Spleen (tissue), 11 donors: Measurements from ENCODE around the gene IKZF4. TPM values are rescaled to one million over a fixed set of nuclear protein-coding genes. Genes with fewer than 3 reads are reported as not detected.
A peak's percentile ranks its signal among the peaks of the same experiment; 100 is the strongest.
"Not testable (repeated sequence)": the region's sequence is repeated elsewhere in the genome, so short reads cannot be mapped to it uniquely, and the experiment has no call there.

ENCODE experiments used
- DNase-seq: peaks from one replicate; pipeline ENCODE4 v3.0.0-alpha.2; 2020
- H3K27ac ChIP-seq, 8 donors: fragments of 200-600 bp; sonication (generic) in 7 of 8; 1 replicate in 4 of 8; 2 replicates in 4 of 8; pipeline versions ENCODE4 v1.5.0 to v1.8.0; 2016 to 2021; ENCODE audit warnings: inconsistent platforms in 4 of 8, mild to moderate bottlenecking in 4 of 8, moderate library complexity in 1 of 8
- H3K27me3 ChIP-seq, 7 donors: fragments of 200-600 bp; sonication (generic) in 6 of 7; replicated peaks in 1 of 7; 1 replicate in 4 of 7; 2 replicates in 3 of 7; pipeline versions ENCODE4 v1.5.0 to v1.8.0; 2016 to 2021; ENCODE audit warnings: inconsistent platforms in 3 of 7, mild to moderate bottlenecking in 1 of 7
- H3K36me3 ChIP-seq, 6 donors: fragments of 200-600 bp; sonication (generic) in 5 of 6; 1 replicate in 4 of 6; 2 replicates in 2 of 6; pipeline versions ENCODE4 v1.5.0 to v1.8.0; 2016 to 2021; ENCODE audit warnings: inconsistent platforms in 2 of 6
- H3K4me1 ChIP-seq, 6 donors: fragments of 200-600 bp; sonication (generic) in 5 of 6; 1 replicate in 3 of 6; 2 replicates in 3 of 6; pipeline versions ENCODE4 v1.5.0 to v1.8.0; 2016 to 2021; ENCODE audit warnings: inconsistent platforms in 3 of 6
- H3K4me3 ChIP-seq, 8 donors: fragments of 200-600 bp; sonication (generic) in 7 of 8; 1 replicate in 4 of 8; 2 replicates in 4 of 8; pipeline versions ENCODE4 v1.5.0 to v1.8.0; 2016 to 2021; ENCODE audit warnings: inconsistent platforms in 4 of 8, mild to moderate bottlenecking in 4 of 8, moderate library complexity in 2 of 8
- H3K9me3 ChIP-seq, 8 donors: fragments of 200-600 bp; sonication (generic) in 7 of 8; 1 replicate in 4 of 8; 2 replicates in 4 of 8; pipeline versions ENCODE4 v1.5.0 to v1.8.0; 2016 to 2021; ENCODE audit warnings: inconsistent platforms in 4 of 8
- CTCF ChIP-seq, 11 experiments: fragments of 200-600 bp in 7 of 11; fragments of 450-650 bp in 4 of 11; sonication (generic) in 4 of 11; IDR thresholded peaks in 8 of 11; conservative IDR thresholded peaks in 3 of 11; 1 replicate in 7 of 11; 2 replicates in 4 of 11; pipeline versions ENCODE4 v1.4.0 to v1.8.0; 2016 to 2021; ENCODE audit warnings: antibody characterized with exemption in 11 of 11, inconsistent platforms in 4 of 11, mild to moderate bottlenecking in 1 of 11
- POLR2A ChIP-seq, 3 donors: fragments of 450-650 bp; IDR thresholded peaks; one replicate each; pipeline ENCODE4 v1.5.1; 2017; ENCODE audit warnings: antibody characterized with exemption in 3 of 3, mild to moderate bottlenecking in 1 of 3
- POLR2AphosphoS5 ChIP-seq, 3 donors: sonication (generic); formaldehyde crosslinking; IDR thresholded peaks; one replicate each; pipeline ENCODE4 v1.5.1; 2017; ENCODE audit warnings: antibody characterized with exemption in 3 of 3
- WGBS, 5 donors: extraction: QIAGEN DNeasy Blood & Tissue Kit in 3 of 5; methylation state at CpG; one replicate each; pipeline versions ENCODE4 v1.1.5 to v1.1.7; 2013 to 2018; 5-methylcytosine and 5-hydroxymethylcytosine counted together
- intact Hi-C: fragments of 100-400 bp; cut with DNase I; formaldehyde crosslinking; loops from one replicate; pipeline ENCODE4 v1.15.0; 2023; ENCODE audit warnings: low total_unique reads
- polyA plus RNA-seq, 3 donors: library from polyadenylated mRNA; stranded (reverse); fragments of 200-250 nt; gene quantifications; one replicate each; pipeline ENCODE4 v1.2.1, GENCODE V29; 2013
- total RNA-seq, 7 donors: library from RNA; depleted of rRNA in 3 of 7; stranded (reverse); fragments of >200 nt in 3 of 7; fragmentation: NEBNext Ultra II Directional in 4 of 7; extraction: Animal tissue kit (Norgen Biotek cat#: 25700) in 4 of 7; gene quantifications; one replicate each; pipeline versions ENCODE4 v1.1.0 to v1.2.1, GENCODE V29; 2016 to 2021
- donor health status: healthy with polysubstance abuse.
- donor health status: DM: no; HTN: no; CAD: no; lungs with moderate emphysema.
- donor health status: DM: no; HTN: no; CAD: no.
- donor health status: Bipolar disorder and iron deficiency.
- donor health status: healthy.
- donor health status: DM: no; HTN: no; CAD: no.
- donor health status: DM: yes; HTN: yes; CAD: no.

IKZF4 gene
- total and polyA plus RNA-seq, 10 donors = 0.80 to 9.3 (median 5.7) TPM

- Histone ChIP-seq H3K27ac (peak within 1 kb of the TSS; percentile 93 to 98 (median 96)), H3K4me1 (peaks cover 24 to 70% (median 53%) of the 10 kb centered on the region in 6 donors), H3K9me3 (no peaks in the 10 kb centered on the region), H3K27me3 (no peaks in the 10 kb centered on the region), H3K4me3 (peak within 1 kb of the TSS; percentile 75 to 98 (median 84)), H3K36me3 (peaks cover 0 to 50% (median 2%) of the 10 kb centered on the region in 6 donors)
- peak; percentile 99 for DNase-seq
- intact Hi-C loops = no loop called here
- TF ChIP-seq POLR2AphosphoS5 (IDR thresholded peaks at IDR 0.05) (peak; percentile 99), CTCF (IDR thresholded peaks at IDR 0.05 in 8 of 11, conservative IDR thresholded peaks at IDR 0.05 in 3 of 11) (peak in 7 of 11 experiments; percentile 34 to 56 (median 42)), POLR2A (IDR thresholded peaks at IDR 0.05) (peak; percentile 84 to 97 (median 91))
- WGBS, 5 donors = 0 to 1% (median 0%) methylated on average over 33 to 39 of the region's 39 CpGs
These were observed 47.1 kb upstream of the IKZF4 start, which contains the start of gene RAB5B for GRCh38 chr12:55973599-55974307. Gene RAB5B, plus strand, starts transcription at chr12:55974078. Its CDS starts 12,883 bp downstream, at chr12:55986961.

GRCh38 chr12:55974308-55974730 lies 46.5 kb upstream of the IKZF4 start:
- peaks cover 0 to 50% (median 2%) of the 10 kb centered on the region in 6 donors for H3K36me3 ChIP-seq
- no peaks in the 10 kb centered on the region for H3K27me3 ChIP-seq
- peaks cover 24 to 71% (median 55%) of the 10 kb centered on the region in 6 donors for H3K4me1 ChIP-seq
- H3K9me3 ChIP-seq = no peaks in the 10 kb centered on the region
- intact Hi-C loops = no loop called here
- TF ChIP-seq POLR2AphosphoS5 (IDR thresholded peaks at IDR 0.05) (no peak), CTCF (IDR thresholded peaks at IDR 0.05 in 8 of 11, conservative IDR thresholded peaks at IDR 0.05 in 3 of 11) (no peak), POLR2A (IDR thresholded peaks at IDR 0.05) (no peak)
- H3K4me3 ChIP-seq = peak overlapping the region; percentile 75 to 98 (median 84)
- H3K27ac ChIP-seq = peak overlapping the region; percentile 88 to 98 (median 96)
- DNase-seq = no peak
- 0 to 1% (median 1%) methylated on average over 15 of the region's 15 CpGs for WGBS, 5 donors

- Histone ChIP-seq H3K4me3 (no peak overlapping the region), H3K27me3 (no peaks in the 10 kb centered on the region), H3K36me3 (peaks cover 0 to 53% (median 6%) of the 10 kb centered on the region in 6 donors), H3K9me3 (no peaks in the 10 kb centered on the region), H3K4me1 (peaks cover 32 to 85% (median 65%) of the 10 kb centered on the region in 6 donors), H3K27ac (peak overlapping the region in 2 of 8 donors; percentile 12 to 43)
- TF ChIP-seq POLR2A (IDR thresholded peaks at IDR 0.05) (no peak), CTCF (IDR thresholded peaks at IDR 0.05 in 8 of 11, conservative IDR thresholded peaks at IDR 0.05 in 3 of 11) (no peak), POLR2AphosphoS5 (IDR thresholded peaks at IDR 0.05) (no peak)
- 55 to 91% (median 68%) methylated on average over 7 of the region's 7 CpGs for WGBS, 5 donors
- intact Hi-C loops = no loop called here
- DNase-seq = no peak
These were observed 42.5 kb upstream of the IKZF4 start for GRCh38 chr12:55978393-55978792.

GRCh38 chr12:55979069-55979468 lies 41.8 kb upstream of the IKZF4 start:
- no peaks in the 10 kb centered on the region for H3K9me3 ChIP-seq
- H3K4me3 ChIP-seq = no peak overlapping the region
- no peaks in the 10 kb centered on the region for H3K27me3 ChIP-seq
- H3K36me3 ChIP-seq = peaks cover 0 to 60% (median 10%) of the 10 kb centered on the region in 6 donors
- 72 to 96% (median 85%) methylated on average over 3 of the region's 3 CpGs for whole genome bisulfite sequencing, 5 donors
- H3K4me1 ChIP-seq = peaks cover 37 to 92% (median 71%) of the 10 kb centered on the region in 6 donors
- no peak for TF ChIP-seq POLR2AphosphoS5 (IDR thresholded peaks at IDR 0.05)
- no peak for TF ChIP-seq POLR2A (IDR thresholded peaks at IDR 0.05)
- no peak for TF ChIP-seq CTCF (IDR thresholded peaks at IDR 0.05 in 8 of 11, conservative IDR thresholded peaks at IDR 0.05 in 3 of 11)
- DNase-seq = no peak
- intact Hi-C loops = no loop called here
- H3K27ac ChIP-seq = peak overlapping the region in 1 of 8 donors; percentile 3

GRCh38 chr12:55981882-55982281 lies 39.0 kb upstream of the IKZF4 start:
- Histone ChIP-seq H3K4me1 (peaks cover 18 to 81% (median 52%) of the 10 kb centered on the region in 6 donors), H3K27ac (peak overlapping the region in 4 of 8 donors; percentile 12 to 76 (median 54)), H3K36me3 (peaks cover 0 to 76% (median 27%) of the 10 kb centered on the region in 6 donors)
- 70 to 85% (median 81%) methylated on average over 5 of the region's 5 CpGs for WGBS, 5 donors
- H3K27me3 ChIP-seq, DNase-seq, intact Hi-C loops, H3K9me3 ChIP-seq, H3K4me3 ChIP-seq: not testable (repeated sequence)
